GM12864 (cell line): Measurements from ENCODE around the gene RAMP3.

Source experiments
- DNase-seq: peaks from one replicate; pipeline ENCODE4 v3.0.0-alpha.2; 2011; ENCODE audit warnings: low read depth
- H3K4me3 ChIP-seq: 2 replicates; pipeline ENCODE4 v1.5.1; 2011; ENCODE audit warnings: mild to moderate bottlenecking, low read depth, low read length, control low read depth
- TF ChIP-seq, protein P1 (sequence below): IDR thresholded peaks from 2 replicates; pipeline ENCODE4 v1.5.1; 2011; ENCODE audit warnings: low read depth, mild to moderate bottlenecking, moderate library complexity, low read length, control low read depth, inconsistent platforms; ENCODE audit errors: missing control alignments

RAMP3 gene

DNA sequence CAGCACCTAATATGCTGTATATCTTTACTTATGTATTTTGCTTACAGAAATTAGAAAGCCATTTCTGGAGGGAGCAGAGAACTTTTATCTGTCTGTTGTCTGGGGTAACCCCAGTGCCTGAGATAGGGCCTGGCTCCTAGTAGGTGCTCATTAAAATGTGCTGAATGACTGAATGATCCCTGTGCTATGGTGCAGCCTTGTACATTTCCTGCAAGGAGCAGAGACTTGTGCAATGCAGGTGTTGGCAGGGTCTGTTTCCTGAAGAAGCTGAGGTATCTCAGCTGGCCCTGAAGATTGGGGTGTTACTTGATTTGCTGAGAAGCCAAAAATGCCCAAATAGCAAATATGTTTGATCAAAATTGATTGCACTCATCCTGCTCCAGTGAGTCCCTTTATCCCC is 65.5 kb downstream of the RAMP3 start:
- TF ChIP-seq, protein P1, sequence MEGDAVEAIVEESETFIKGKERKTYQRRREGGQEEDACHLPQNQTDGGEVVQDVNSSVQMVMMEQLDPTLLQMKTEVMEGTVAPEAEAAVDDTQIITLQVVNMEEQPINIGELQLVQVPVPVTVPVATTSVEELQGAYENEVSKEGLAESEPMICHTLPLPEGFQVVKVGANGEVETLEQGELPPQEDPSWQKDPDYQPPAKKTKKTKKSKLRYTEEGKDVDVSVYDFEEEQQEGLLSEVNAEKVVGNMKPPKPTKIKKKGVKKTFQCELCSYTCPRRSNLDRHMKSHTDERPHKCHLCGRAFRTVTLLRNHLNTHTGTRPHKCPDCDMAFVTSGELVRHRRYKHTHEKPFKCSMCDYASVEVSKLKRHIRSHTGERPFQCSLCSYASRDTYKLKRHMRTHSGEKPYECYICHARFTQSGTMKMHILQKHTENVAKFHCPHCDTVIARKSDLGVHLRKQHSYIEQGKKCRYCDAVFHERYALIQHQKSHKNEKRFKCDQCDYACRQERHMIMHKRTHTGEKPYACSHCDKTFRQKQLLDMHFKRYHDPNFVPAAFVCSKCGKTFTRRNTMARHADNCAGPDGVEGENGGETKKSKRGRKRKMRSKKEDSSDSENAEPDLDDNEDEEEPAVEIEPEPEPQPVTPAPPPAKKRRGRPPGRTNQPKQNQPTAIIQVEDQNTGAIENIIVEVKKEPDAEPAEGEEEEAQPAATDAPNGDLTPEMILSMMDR: no peak
- no peak overlapping the region for H3K4me3 ChIP-seq
- DNase-seq: no peak

- no peak for DNase-seq
- TF ChIP-seq, protein P1: no peak
- H3K4me3 ChIP-seq: no peak overlapping the region
Observed at GRCh38 chr7:45223728-45224630, 66.4 kb downstream of the RAMP3 start.

DNA sequence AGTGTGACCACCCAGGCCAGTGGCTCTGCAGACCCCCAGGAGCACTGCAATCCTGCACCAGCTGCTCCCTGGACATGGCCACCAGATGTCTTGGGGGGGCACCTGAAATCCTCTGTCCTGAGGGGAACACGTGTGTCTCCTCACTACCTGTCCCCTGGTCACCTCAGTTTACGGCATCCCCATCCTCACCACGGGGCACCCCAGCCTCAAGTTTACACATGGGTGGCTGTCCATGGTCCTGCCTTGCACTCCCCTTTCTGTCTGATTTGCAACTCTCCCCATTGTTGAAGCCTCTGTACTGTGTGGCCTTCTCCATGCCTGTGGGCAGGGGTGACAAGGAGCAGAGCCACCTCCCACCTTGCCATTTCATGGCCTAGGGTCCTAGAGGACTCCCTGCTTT is 67.2 kb downstream of the RAMP3 start:
- TF ChIP-seq, protein P1: no peak
- no peak for DNase-seq
- no peak overlapping the region for H3K4me3 ChIP-seq

DNA sequence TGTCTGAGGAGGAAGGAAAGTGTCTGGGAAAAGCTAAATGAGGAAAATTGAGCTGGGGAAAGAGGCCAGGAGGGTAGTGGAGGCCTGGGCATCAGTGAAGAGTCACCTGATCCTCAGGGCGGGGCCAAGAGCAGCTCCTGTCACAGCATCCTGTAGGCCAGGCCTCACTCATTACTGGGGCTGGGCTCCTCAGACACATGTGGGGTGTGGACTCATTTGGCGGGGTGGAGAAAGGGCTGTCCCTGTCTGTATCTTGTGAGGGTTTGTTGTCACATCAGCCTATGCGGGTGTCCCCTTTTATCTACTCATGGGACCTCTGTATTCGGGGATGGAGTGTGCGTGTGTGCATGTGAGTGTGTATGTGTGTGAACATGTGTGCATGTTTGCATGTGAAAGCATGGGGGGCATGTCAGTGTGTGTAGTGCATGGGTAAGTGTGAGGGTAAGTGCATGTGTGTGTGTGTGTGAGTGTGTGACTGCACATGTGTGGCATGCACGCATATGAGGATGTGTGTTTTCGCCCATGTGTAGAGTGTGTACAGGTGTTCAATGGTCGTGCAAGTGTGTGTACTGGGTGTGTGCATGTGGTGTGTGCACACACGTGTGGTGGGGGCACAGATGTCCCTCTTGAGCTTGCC is 67.8 kb downstream of the RAMP3 start:
- TF ChIP-seq, protein P1: no peak
- DNase-seq: no peak
- no peak overlapping the region for H3K4me3 ChIP-seq

DNA sequence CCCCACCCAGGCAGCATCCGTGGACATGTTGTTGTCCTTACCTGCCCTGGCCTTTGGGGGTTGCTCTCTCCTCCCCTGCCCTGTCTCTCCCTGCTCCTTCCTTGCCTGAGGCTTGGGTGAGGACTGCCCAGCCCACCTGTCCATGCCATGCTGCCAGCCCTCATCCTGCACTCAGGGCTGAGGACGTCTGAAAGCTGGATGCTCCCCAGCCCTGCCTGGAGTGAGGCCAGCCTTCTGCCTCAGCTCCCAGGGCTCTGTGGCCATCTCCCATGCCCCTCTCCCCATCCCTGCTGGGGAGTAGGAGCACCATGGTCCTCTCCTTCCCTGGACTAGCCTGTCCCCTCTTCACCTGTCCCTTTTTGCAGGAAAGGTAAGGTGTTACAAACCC is 68.4 kb downstream of the RAMP3 start:
- TF ChIP-seq, protein P1: no peak
- no peak for DNase-seq
- no peak overlapping the region for H3K4me3 ChIP-seq

- no peak for DNase-seq
- TF ChIP-seq, protein P1: no peak
- H3K4me3 ChIP-seq: no peak overlapping the region
Observed at GRCh38 chr7:45229156-45229920, 71.7 kb downstream of the RAMP3 start.
